HepG2 (cell line): ENCODE measurements around the gene FBXO33. TPM values are rescaled to one million over a fixed set of nuclear protein-coding genes. Genes with fewer than 3 reads are reported as not detected.

Experiments
- DNMT1 ChIP-seq: sonication (generic); formaldehyde crosslinking; IDR thresholded peaks from 2 replicates; pipeline ENCODE4 v1.5.1; 2020; ENCODE audit warnings: mild to moderate bottlenecking, missing genetic modification reagents
- DNMT3B ChIP-seq: conservative IDR thresholded peaks from 2 replicates; pipeline ENCODE4 v1.6.1; 2016; ENCODE audit warnings: missing biosample characterization, control low read depth
- GABPB1 ChIP-seq: IDR thresholded peaks from 2 replicates; pipeline ENCODE4 v1.6.1; 2016; ENCODE audit warnings: mild to moderate bottlenecking, missing genetic modification reagents, moderate library complexity, missing compliant biosample characterization
- GZF1 ChIP-seq: sonication (generic); formaldehyde crosslinking; IDR thresholded peaks from 2 replicates; pipeline ENCODE4 v1.5.1; 2020; ENCODE audit warnings: mild to moderate bottlenecking, missing genetic modification reagents
- IRF2 ChIP-seq: IDR thresholded peaks from 2 replicates; pipeline ENCODE4 v1.6.1; 2018; ENCODE audit warnings: missing genetic modification reagents, missing compliant biosample characterization
- MIXL1 ChIP-seq: IDR thresholded peaks from 2 replicates; pipeline ENCODE4 v1.6.1; 2016
- NPAS2 ChIP-seq: sonication (generic); formaldehyde crosslinking; IDR thresholded peaks from 2 replicates; pipeline ENCODE4 v1.8.0; 2022; ENCODE audit warnings: mild to moderate bottlenecking, missing genetic modification reagents, borderline replicate concordance
- NR0B2 ChIP-seq: sonication (generic); formaldehyde crosslinking; IDR thresholded peaks from 2 replicates; pipeline ENCODE4 v1.4.0; 2020; ENCODE audit warnings: mild to moderate bottlenecking, missing genetic modification reagents
- PCBP1 ChIP-seq: fragments of 200-400 bp; formaldehyde crosslinking; IDR thresholded peaks from 2 replicates; pipeline ENCODE4 v1.6.1; 2017; ENCODE audit warnings: mild to moderate bottlenecking, low read depth, low read length, borderline replicate concordance
- SALL2 ChIP-seq: sonication (generic); formaldehyde crosslinking; IDR thresholded peaks from 2 replicates; pipeline ENCODE4 v1.8.1; 2023; ENCODE audit warnings: mild to moderate bottlenecking, missing genetic modification reagents, inconsistent platforms
- SMYD3 ChIP-seq: sonication (generic); formaldehyde crosslinking; IDR thresholded peaks from 2 replicates; pipeline ENCODE4 v1.8.1; 2023; ENCODE audit warnings: mild to moderate bottlenecking, missing genetic modification reagents
- XBP1 ChIP-seq: sonication (generic); formaldehyde crosslinking; IDR thresholded peaks from 2 replicates; pipeline ENCODE4 v1.5.0; 2020; ENCODE audit warnings: missing genetic modification reagents
- ZBTB14 ChIP-seq: sonication (generic); formaldehyde crosslinking; IDR thresholded peaks from 2 replicates; pipeline ENCODE4 v1.4.0; 2020; ENCODE audit warnings: missing genetic modification reagents
- ZGPAT ChIP-seq: IDR thresholded peaks from 2 replicates; pipeline ENCODE4 v1.6.1; 2016; ENCODE audit warnings: mild to moderate bottlenecking
- ZNF33A ChIP-seq: sonication (generic); formaldehyde crosslinking; IDR thresholded peaks from 2 replicates; pipeline ENCODE4 v1.5.1; 2020; ENCODE audit warnings: missing genetic modification reagents, mild to moderate bottlenecking, moderate library complexity, borderline replicate concordance
- polyA plus RNA-seq, 8 experiments: library from polyadenylated mRNA; depleted of rRNA in 3 of 8; stranded (reverse) in 7 of 8; unstranded in 1 of 8; fragments of >200 nt; fragmentation: Illumina TruSeq in 4 of 8; extraction: Trizol in 4 of 8; gene quantifications; 2 replicates each; pipeline versions ENCODE4 v1.2.1 to v1.2.3, GENCODE V29; 2011 to 2016; ENCODE audit warnings: low read depth in 4 of 8, missing spikeins in 1 of 8, mixed read lengths in 1 of 8; ENCODE audit not compliant: insufficient read depth in 1 of 8
- total RNA-seq, 5 experiments: library from RNA; depleted of rRNA; stranded (reverse); fragments of >200 nt; fragmentation: Illumina TruSeq; extraction: Trizol; gene quantifications; 2 replicates each; pipeline ENCODE4 v1.2.3, GENCODE V29; 2016; ENCODE audit warnings: low read depth in 1 of 5
- TF ChIP-seq, protein P1 (sequence below): sonication (generic); formaldehyde crosslinking; conservative IDR thresholded peaks from 2 replicates; pipeline ENCODE4 v1.4.0; 2020; ENCODE audit warnings: mild to moderate bottlenecking, missing genetic modification reagents, moderate library complexity
- TF ChIP-seq, protein P2 (sequence below): sonication (generic); formaldehyde crosslinking; IDR thresholded peaks from 2 replicates; pipeline ENCODE4 v1.4.0; 2020; ENCODE audit warnings: missing genetic modification reagents

Gene FBXO33
- total and polyA plus RNA-seq, 2 of the 13 experiments (the other 11 are each of a cell fraction or from before 2014, with no cell fraction given): 15.5 to 16.9 TPM

DNA sequence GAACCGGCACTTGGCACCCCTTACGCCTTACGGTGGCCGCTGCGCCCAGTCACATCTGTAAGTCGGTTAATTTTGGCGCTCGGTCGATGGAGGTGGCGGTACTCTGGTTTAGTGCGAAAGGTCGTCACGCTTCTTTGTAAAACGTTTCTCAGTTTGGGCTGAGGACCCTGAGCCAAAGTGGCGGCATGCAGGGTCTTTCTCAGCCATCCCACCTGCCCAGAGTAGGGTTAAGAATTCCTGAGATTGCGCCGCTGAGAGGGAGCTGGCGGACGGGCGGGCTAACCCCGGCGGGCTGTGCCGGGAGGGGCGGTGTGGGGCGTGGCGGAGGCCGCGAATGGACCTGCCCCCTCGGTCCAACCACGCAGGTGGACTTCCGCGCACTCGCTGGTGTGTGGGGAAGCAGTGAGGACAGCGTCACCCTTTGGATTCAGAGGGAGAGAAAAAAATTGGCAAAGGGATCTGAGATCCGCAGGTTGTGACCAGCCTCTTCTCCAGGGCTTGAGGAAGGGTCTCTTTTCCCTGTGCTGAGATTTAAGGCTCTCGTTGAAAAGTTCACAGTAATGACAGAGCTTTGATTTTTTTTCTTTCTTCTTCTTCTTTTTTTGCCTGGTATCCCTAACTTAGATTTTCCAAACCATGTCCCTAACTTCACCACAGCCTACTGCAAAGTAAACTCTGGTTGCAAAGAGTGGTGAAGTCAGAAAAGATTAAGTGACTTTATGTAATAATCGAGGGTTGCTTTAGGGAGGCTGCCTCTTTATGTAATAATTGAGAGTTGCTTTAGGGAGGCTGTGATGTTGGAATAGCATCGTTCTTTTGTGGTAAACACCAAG is 602 bp upstream of the FBXO33 start (continued):
- TF ChIP-seq PCBP1: no peak
- TF ChIP-seq ZBTB14 (CRISPR knock-in tag): peak; percentile 44; the same call in 1 of the 2 replicates
- peak; percentile 99 for TF ChIP-seq ZGPAT
- TF ChIP-seq, protein P1, sequence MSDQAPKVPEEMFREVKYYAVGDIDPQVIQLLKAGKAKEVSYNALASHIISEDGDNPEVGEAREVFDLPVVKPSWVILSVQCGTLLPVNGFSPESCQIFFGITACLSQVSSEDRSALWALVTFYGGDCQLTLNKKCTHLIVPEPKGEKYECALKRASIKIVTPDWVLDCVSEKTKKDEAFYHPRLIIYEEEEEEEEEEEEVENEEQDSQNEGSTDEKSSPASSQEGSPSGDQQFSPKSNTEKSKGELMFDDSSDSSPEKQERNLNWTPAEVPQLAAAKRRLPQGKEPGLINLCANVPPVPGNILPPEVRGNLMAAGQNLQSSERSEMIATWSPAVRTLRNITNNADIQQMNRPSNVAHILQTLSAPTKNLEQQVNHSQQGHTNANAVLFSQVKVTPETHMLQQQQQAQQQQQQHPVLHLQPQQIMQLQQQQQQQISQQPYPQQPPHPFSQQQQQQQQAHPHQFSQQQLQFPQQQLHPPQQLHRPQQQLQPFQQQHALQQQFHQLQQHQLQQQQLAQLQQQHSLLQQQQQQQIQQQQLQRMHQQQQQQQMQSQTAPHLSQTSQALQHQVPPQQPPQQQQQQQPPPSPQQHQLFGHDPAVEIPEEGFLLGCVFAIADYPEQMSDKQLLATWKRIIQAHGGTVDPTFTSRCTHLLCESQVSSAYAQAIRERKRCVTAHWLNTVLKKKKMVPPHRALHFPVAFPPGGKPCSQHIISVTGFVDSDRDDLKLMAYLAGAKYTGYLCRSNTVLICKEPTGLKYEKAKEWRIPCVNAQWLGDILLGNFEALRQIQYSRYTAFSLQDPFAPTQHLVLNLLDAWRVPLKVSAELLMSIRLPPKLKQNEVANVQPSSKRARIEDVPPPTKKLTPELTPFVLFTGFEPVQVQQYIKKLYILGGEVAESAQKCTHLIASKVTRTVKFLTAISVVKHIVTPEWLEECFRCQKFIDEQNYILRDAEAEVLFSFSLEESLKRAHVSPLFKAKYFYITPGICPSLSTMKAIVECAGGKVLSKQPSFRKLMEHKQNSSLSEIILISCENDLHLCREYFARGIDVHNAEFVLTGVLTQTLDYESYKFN (CRISPR knock-in tag): peak; percentile 80
- TF ChIP-seq NR0B2 (CRISPR knock-in tag): peak; percentile 94
- TF ChIP-seq ZNF33A: peak; percentile 97
- TF ChIP-seq SMYD3: peak; percentile 97
- TF ChIP-seq, protein P2, sequence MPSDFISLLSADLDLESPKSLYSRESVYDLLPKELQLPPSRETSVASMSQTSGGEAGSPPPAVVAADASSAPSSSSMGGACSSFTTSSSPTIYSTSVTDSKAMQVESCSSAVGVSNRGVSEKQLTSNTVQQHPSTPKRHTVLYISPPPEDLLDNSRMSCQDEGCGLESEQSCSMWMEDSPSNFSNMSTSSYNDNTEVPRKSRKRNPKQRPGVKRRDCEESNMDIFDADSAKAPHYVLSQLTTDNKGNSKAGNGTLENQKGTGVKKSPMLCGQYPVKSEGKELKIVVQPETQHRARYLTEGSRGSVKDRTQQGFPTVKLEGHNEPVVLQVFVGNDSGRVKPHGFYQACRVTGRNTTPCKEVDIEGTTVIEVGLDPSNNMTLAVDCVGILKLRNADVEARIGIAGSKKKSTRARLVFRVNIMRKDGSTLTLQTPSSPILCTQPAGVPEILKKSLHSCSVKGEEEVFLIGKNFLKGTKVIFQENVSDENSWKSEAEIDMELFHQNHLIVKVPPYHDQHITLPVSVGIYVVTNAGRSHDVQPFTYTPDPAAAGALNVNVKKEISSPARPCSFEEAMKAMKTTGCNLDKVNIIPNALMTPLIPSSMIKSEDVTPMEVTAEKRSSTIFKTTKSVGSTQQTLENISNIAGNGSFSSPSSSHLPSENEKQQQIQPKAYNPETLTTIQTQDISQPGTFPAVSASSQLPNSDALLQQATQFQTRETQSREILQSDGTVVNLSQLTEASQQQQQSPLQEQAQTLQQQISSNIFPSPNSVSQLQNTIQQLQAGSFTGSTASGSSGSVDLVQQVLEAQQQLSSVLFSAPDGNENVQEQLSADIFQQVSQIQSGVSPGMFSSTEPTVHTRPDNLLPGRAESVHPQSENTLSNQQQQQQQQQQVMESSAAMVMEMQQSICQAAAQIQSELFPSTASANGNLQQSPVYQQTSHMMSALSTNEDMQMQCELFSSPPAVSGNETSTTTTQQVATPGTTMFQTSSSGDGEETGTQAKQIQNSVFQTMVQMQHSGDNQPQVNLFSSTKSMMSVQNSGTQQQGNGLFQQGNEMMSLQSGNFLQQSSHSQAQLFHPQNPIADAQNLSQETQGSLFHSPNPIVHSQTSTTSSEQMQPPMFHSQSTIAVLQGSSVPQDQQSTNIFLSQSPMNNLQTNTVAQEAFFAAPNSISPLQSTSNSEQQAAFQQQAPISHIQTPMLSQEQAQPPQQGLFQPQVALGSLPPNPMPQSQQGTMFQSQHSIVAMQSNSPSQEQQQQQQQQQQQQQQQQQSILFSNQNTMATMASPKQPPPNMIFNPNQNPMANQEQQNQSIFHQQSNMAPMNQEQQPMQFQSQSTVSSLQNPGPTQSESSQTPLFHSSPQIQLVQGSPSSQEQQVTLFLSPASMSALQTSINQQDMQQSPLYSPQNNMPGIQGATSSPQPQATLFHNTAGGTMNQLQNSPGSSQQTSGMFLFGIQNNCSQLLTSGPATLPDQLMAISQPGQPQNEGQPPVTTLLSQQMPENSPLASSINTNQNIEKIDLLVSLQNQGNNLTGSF (CRISPR knock-in tag): peak; percentile 89
- peak; percentile 50; the same call in 1 of the 2 replicates for TF ChIP-seq MIXL1 (CRISPR knock-in tag)
- peak; percentile 95 for TF ChIP-seq IRF2 (CRISPR knock-in tag)
- peak; percentile 98 for TF ChIP-seq DNMT1 (CRISPR knock-in tag)
- TF ChIP-seq GZF1: peak; percentile 94
- TF ChIP-seq SALL2 (CRISPR knock-in tag): no peak; the same call in 1 of the 2 replicates
- TF ChIP-seq GABPB1: peak; percentile 88
- TF ChIP-seq NPAS2 (CRISPR knock-in tag): no peak
- peak; percentile 80 for TF ChIP-seq DNMT3B (CRISPR knock-in tag)
- TF ChIP-seq XBP1 (CRISPR knock-in tag): peak; percentile 88; the same call in 1 of the 2 replicates
